Measurements from ENCODE around the gene TSFM.

DNA sequence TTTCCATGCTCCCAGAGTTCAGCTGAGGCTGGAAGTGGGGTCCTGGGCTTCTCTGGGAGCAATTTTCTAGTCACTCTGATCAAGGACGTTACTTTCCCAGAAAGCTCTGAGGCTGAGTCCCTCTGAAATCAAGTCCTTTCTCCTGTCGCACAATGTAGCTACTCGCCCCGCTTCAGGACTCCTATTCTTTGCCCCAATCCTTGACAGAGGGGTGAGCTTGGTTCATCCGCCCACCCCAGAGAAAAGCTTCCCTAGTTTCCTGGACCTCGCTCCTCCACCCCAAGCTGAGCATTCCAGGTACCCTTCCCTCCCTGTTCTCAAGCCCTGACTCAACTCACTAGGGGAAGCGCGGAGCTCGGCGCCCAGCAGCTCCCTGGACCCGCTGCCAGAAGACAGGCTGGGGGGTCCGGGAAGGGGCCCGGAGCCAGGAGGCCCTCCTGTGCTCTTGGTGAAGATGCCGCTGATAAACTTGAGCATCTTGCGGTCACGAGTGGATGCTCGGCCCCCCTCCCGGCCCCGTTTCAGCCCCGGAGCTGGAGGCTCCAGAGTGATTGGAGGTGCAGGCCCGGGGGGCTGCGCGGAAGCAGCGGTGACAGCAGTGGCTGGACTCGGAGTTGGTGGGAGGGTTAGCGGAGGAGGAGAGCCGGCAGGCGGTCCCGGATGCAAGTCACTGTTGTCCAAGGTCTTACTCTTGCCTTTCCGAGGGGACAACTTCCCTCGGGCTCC, 45.7 kb upstream of the TSFM start:
- TF ChIP-seq, protein P1, sequence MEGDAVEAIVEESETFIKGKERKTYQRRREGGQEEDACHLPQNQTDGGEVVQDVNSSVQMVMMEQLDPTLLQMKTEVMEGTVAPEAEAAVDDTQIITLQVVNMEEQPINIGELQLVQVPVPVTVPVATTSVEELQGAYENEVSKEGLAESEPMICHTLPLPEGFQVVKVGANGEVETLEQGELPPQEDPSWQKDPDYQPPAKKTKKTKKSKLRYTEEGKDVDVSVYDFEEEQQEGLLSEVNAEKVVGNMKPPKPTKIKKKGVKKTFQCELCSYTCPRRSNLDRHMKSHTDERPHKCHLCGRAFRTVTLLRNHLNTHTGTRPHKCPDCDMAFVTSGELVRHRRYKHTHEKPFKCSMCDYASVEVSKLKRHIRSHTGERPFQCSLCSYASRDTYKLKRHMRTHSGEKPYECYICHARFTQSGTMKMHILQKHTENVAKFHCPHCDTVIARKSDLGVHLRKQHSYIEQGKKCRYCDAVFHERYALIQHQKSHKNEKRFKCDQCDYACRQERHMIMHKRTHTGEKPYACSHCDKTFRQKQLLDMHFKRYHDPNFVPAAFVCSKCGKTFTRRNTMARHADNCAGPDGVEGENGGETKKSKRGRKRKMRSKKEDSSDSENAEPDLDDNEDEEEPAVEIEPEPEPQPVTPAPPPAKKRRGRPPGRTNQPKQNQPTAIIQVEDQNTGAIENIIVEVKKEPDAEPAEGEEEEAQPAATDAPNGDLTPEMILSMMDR (IDR thresholded peaks at IDR 0.05; ENCODE audit: borderline replicate concordance, extremely low read depth, low read length, poor library complexity, severe bottlenecking): no peak
- no peak for TF ChIP-seq EZH2 (IDR thresholded peaks at IDR 0.05; ENCODE audit: borderline replicate concordance, low read depth, low read length, severe bottlenecking)
